ENCODE measurements around the gene TATDN3.
"Not testable (repeated sequence)": the region's sequence is repeated elsewhere in the genome, so short reads cannot be mapped to it uniquely, and the experiment has no call there.

TATDN3 gene

DNA sequence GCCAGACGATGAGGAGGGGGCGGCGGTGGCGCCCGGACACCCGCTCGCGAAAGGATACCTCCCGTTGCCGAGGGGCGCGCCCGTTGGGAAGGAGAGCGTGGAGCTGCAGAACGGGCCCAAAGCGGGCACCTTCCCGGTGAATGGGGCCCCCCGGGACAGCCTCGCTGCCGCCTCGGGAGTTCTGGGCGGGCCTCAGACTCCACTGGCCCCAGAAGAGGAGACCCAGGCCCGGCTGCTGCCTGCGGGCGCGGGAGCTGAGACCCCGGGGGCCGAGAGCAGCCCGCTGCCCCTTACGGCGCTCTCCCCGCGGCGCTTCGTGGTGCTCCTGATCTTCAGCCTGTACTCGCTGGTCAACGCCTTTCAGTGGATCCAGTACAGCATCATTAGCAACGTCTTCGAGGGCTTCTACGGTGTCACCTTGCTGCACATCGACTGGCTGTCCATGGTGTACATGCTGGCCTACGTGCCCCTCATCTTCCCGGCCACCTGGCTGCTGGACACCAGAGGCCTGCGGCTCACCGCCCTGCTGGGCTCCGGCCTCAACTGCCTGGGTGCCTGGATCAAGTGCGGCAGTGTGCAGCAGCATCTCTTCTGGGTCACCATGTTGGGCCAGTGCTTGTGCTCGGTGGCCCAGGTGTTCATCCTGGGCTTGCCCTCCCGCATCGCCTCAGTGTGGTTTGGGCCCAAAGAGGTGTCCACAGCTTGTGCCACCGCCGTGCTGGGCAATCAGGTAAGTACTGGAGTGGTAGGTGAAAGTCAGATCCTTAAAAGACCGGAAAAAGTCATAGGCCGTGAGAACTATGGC is 67.0 kb downstream of the TATDN3 start:
- H3K4me1 ChIP-seq (ENCODE audit: control insufficient read depth, insufficient read depth, low read length) = peaks cover 2% of the 10 kb centered on the region
- no peaks in the 10 kb centered on the region for H3K27me3 ChIP-seq (ENCODE audit: control insufficient read depth, insufficient read depth, low read length)
- DNase-seq (ENCODE audit: low read depth, low spot score) = no peak
- no peaks in the 10 kb centered on the region for H3K9me3 ChIP-seq (ENCODE audit: control insufficient read depth, insufficient read depth, low read length)
- no CpG with 5 or more reads among the region's 54 CpGs for WGBS (ENCODE audit: insufficient coverage, insufficient read length)
- no peaks in the 10 kb centered on the region for H3K36me3 ChIP-seq (ENCODE audit: control insufficient read depth, insufficient read depth, low read length)
- peak overlapping the region; percentile 81 for H3K4me3 ChIP-seq (ENCODE audit: low read length)
- H3K27ac ChIP-seq (ENCODE audit: low read length) = no peak overlapping the region

DNA sequence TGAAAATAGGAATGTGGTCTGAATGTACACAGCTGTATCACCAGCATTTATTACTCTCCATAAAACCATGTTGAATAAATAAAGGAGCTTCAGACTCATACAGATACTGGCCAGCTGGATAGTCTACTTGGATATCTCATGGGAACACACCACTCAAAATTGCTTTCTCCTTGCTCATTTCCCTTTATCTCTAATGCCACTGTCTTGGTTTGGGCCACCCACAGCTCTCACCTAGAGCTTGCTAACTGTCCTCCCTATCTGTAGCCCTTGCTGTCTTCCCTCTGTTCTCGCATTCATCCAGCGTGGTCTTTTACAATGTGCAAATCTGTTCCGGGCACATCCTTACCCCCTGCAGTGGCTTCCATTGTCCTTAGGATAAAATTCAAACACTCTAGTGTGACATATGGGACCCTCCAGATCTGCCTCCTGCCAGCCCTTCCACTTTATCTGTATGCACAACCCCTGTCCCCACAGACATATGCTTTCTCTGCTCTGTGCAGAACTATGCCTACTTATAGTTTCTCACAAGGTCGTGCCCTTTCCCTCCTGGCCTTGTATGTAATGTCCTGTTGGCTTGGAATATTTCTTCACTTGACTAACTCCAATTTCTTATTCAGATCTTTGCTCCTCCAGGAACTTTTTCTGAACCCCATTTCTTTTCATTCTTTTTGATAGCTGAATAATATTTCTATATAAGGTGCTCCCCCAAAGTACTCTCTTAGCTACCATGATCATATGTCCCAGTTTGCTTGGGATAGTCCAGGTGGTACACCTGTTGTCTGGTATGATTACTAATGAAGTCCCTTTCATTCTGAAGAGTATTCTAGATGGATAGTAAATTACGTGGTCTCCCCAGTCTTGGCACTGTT is 69.3 kb downstream of the TATDN3 start:
- WGBS (ENCODE audit: insufficient coverage, insufficient read length) = no CpG with 5 or more reads among the region's 5 CpGs
- Histone ChIP-seq H3K4me3 (ENCODE audit: low read length) (peak overlapping the region; percentile 36; the same call in 1 of the 2 replicates), H3K4me1 (ENCODE audit: control insufficient read depth, insufficient read depth, low read length) (no peaks in the 10 kb centered on the region), H3K27ac (ENCODE audit: low read length) (no peak overlapping the region), H3K27me3 (ENCODE audit: control insufficient read depth, insufficient read depth, low read length) (no peaks in the 10 kb centered on the region), H3K9me3 (ENCODE audit: control insufficient read depth, insufficient read depth, low read length) (no peaks in the 10 kb centered on the region), H3K36me3 (ENCODE audit: control insufficient read depth, insufficient read depth, low read length) (peaks cover 2% of the 10 kb centered on the region; the same call in 1 of the 2 replicates)
- no peak for DNase-seq (ENCODE audit: low read depth, low spot score)

DNA sequence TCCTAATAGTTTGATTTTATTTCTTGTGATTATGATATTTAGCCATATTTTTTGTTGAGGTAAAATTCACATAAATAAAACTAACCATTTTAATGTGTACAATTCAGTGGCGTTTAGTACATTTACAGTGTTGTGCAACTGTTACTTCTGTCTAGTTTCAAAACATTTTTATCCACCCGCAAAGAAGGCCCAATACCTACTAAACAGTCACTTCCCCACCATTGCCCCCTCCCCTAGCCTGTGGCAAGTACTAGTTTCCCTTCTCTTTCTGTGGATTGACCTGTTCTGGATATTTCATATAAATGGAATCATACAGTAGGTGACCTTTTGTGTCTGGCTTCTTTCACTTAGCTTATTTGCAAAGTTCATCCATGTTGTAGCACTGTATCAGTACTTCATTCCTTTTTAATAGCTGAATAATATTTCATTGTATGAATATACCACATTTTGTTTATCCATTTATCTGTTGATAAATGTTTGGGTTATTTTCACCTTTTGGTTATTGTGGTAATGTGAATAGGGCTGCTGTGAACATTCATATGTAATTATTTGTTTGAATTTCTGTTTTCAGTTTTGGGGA is 70.5 kb downstream of the TATDN3 start:
- no peaks in the 10 kb centered on the region for H3K27me3 ChIP-seq (ENCODE audit: control insufficient read depth, insufficient read depth, low read length)
- H3K27ac ChIP-seq (ENCODE audit: low read length) = no peak overlapping the region
- H3K36me3 ChIP-seq (ENCODE audit: control insufficient read depth, insufficient read depth, low read length) = peaks cover 2% of the 10 kb centered on the region; the same call in 1 of the 2 replicates
- no peak for DNase-seq (ENCODE audit: low read depth, low spot score)
- no peaks in the 10 kb centered on the region for H3K9me3 ChIP-seq (ENCODE audit: control insufficient read depth, insufficient read depth, low read length)
- H3K4me1 ChIP-seq (ENCODE audit: control insufficient read depth, insufficient read depth, low read length) = no peaks in the 10 kb centered on the region
- no CpG with 5 or more reads among the region's 2 CpGs for WGBS (ENCODE audit: insufficient coverage, insufficient read length)
- H3K4me3 ChIP-seq (ENCODE audit: low read length) = peak overlapping the region; percentile 20; the same call in 1 of the 2 replicates

DNA sequence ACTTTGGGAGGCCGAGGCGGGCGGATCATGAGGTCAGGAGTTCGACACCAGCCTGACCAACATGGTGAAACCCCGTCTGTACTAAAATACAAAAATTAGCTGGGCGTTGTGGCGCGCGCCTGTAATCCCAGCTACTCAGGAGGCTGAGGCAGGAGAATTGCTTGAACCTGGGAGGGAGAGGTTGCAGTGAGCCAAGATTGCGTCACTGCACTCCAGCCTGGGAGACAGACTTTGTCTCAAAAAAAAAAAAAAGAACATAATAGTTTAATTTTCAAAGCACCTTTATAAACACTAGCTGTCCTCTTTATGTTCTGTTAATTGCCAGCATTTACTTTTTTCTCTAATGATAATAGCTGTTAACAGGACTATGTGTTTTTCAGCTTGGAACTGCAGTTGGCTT is 71.7 kb downstream of the TATDN3 start:
- H3K9me3 ChIP-seq (ENCODE audit: control insufficient read depth, insufficient read depth, low read length); H3K4me3 ChIP-seq (ENCODE audit: low read length); H3K4me1 ChIP-seq (ENCODE audit: control insufficient read depth, insufficient read depth, low read length); H3K27ac ChIP-seq (ENCODE audit: low read length); DNase-seq (ENCODE audit: low read depth, low spot score); H3K36me3 ChIP-seq (ENCODE audit: control insufficient read depth, insufficient read depth, low read length); H3K27me3 ChIP-seq (ENCODE audit: control insufficient read depth, insufficient read depth, low read length): not testable (repeated sequence)
- WGBS (ENCODE audit: insufficient coverage, insufficient read length) = no CpG with 5 or more reads among the region's 10 CpGs

DNA sequence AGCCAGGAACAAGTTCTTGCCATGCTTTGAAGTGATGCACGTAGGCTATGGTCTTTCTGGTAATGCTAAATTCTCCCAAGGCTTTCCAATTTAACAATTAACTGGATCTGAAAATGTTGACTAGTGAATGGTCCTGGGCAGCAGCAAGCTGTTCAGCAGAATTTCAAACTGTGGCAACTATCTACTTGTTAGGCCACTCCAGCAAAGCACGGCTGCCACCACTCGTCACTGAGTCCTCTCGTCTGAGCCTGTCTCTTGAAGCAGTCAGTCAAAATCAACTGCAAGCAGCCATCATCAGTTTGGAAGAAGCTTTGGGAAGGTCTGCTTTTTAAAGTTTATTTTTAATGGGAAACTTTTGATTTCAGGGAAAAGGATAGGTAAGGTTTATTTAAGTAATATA is 72.5 kb downstream of the TATDN3 start:
- DNase-seq (ENCODE audit: low read depth, low spot score) = no peak
- Histone ChIP-seq H3K27me3 (ENCODE audit: control insufficient read depth, insufficient read depth, low read length) (no peaks in the 10 kb centered on the region), H3K4me1 (ENCODE audit: control insufficient read depth, insufficient read depth, low read length) (no peaks in the 10 kb centered on the region), H3K9me3 (ENCODE audit: control insufficient read depth, insufficient read depth, low read length) (no peaks in the 10 kb centered on the region), H3K27ac (ENCODE audit: low read length) (no peak overlapping the region), H3K4me3 (ENCODE audit: low read length) (no peak overlapping the region), H3K36me3 (ENCODE audit: control insufficient read depth, insufficient read depth, low read length) (peaks cover 2% of the 10 kb centered on the region; the same call in 1 of the 2 replicates)
- no CpG with 5 or more reads among the region's 4 CpGs for WGBS (ENCODE audit: insufficient coverage, insufficient read length)
